Liver (tissue), 3 donors: ENCODE measurements around the gene CSNK1D.

Source experiments
- EGR1 ChIP-seq, 2 donors: IDR thresholded peaks; 2 replicates each; pipeline ENCODE4 v1.6.1; 2016 to 2018; ENCODE audit warnings: antibody characterized with exemption in 2 of 2, low read depth in 2 of 2
- GABPA ChIP-seq, 2 donors: IDR thresholded peaks in 1 of 2; conservative IDR thresholded peaks in 1 of 2; 2 replicates each; pipeline ENCODE4 v1.6.1; 2016; ENCODE audit warnings: antibody characterized with exemption in 2 of 2, mild to moderate bottlenecking in 1 of 2, moderate library complexity in 1 of 2
- JUND ChIP-seq, 2 donors: IDR thresholded peaks; 2 replicates each; pipeline ENCODE4 v1.6.1; 2016; ENCODE audit warnings: antibody characterized with exemption in 2 of 2
- RXRA ChIP-seq, 2 donors: IDR thresholded peaks; 2 replicates each; pipeline ENCODE4 v1.6.1; 2017 to 2018; ENCODE audit warnings: antibody characterized with exemption in 2 of 2, mild to moderate bottlenecking in 1 of 2
- TAF1 ChIP-seq: conservative IDR thresholded peaks from 2 replicates; pipeline ENCODE4 v1.6.1; 2016; ENCODE audit warnings: antibody characterized with exemption, mild to moderate bottlenecking
- YY1 ChIP-seq: IDR thresholded peaks from 2 replicates; pipeline ENCODE4 v1.6.1; 2016; ENCODE audit warnings: antibody characterized with exemption, mild to moderate bottlenecking
- TF ChIP-seq, protein P1 (sequence below): fragments of 150-350 bp; IDR thresholded peaks from 2 replicates; pipeline ENCODE4 v1.5.1; 2017; ENCODE audit warnings: improper control_type of control experiment, low read depth, low read length; ENCODE audit not compliant: missing input control
- TF ChIP-seq, protein P2 (sequence below): IDR thresholded peaks from 2 replicates; pipeline ENCODE4 v1.6.1; 2016; ENCODE audit warnings: antibody characterized with exemption
- TF ChIP-seq, protein P3 (sequence below): IDR thresholded peaks from 2 replicates; pipeline ENCODE4 v1.6.1; 2016; ENCODE audit warnings: antibody characterized with exemption
- TF ChIP-seq, protein P4 (sequence below): IDR thresholded peaks from 2 replicates; pipeline ENCODE4 v1.6.1; 2016; ENCODE audit warnings: antibody characterized with exemption, mild to moderate bottlenecking
- donor health status: healthy.
- donor health status: healthy.

DNA sequence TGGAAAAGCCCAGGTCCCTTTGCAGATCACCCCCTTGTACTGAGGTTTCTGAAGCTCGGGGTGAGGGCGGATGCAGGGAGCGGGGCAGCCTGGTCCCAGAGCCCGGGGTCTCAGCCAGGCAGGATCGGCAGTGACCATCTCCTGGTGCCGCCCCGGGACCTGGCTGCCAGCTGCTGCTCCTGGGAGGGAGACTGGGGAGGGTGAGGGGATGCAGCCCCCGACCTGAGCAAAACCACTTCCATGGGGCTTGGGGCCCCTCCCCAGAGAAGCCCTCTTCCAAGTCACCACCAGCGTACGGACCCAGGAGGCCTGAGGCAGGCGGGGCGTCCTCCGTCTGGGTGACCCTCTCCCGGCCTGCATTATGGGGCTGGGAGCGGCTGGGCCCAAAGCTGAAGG lies 29.1 kb upstream of the CSNK1D start:
- TF ChIP-seq, protein P1, sequence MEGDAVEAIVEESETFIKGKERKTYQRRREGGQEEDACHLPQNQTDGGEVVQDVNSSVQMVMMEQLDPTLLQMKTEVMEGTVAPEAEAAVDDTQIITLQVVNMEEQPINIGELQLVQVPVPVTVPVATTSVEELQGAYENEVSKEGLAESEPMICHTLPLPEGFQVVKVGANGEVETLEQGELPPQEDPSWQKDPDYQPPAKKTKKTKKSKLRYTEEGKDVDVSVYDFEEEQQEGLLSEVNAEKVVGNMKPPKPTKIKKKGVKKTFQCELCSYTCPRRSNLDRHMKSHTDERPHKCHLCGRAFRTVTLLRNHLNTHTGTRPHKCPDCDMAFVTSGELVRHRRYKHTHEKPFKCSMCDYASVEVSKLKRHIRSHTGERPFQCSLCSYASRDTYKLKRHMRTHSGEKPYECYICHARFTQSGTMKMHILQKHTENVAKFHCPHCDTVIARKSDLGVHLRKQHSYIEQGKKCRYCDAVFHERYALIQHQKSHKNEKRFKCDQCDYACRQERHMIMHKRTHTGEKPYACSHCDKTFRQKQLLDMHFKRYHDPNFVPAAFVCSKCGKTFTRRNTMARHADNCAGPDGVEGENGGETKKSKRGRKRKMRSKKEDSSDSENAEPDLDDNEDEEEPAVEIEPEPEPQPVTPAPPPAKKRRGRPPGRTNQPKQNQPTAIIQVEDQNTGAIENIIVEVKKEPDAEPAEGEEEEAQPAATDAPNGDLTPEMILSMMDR: no peak
- TF ChIP-seq, protein P2, sequence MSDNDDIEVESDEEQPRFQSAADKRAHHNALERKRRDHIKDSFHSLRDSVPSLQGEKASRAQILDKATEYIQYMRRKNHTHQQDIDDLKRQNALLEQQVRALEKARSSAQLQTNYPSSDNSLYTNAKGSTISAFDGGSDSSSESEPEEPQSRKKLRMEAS: no peak
- no peak for TF ChIP-seq GABPA (IDR thresholded peaks at IDR 0.05 in 1 of 2, conservative IDR thresholded peaks at IDR 0.05 in 1 of 2)
- TF ChIP-seq, protein P3, sequence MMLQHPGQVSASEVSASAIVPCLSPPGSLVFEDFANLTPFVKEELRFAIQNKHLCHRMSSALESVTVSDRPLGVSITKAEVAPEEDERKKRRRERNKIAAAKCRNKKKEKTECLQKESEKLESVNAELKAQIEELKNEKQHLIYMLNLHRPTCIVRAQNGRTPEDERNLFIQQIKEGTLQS: no peak
- TF ChIP-seq JUND (IDR thresholded peaks at IDR 0.05): no peak
- no peak for TF ChIP-seq TAF1
- TF ChIP-seq YY1: no peak
- no peak for TF ChIP-seq RXRA (IDR thresholded peaks at IDR 0.05)
- TF ChIP-seq, protein P4, sequence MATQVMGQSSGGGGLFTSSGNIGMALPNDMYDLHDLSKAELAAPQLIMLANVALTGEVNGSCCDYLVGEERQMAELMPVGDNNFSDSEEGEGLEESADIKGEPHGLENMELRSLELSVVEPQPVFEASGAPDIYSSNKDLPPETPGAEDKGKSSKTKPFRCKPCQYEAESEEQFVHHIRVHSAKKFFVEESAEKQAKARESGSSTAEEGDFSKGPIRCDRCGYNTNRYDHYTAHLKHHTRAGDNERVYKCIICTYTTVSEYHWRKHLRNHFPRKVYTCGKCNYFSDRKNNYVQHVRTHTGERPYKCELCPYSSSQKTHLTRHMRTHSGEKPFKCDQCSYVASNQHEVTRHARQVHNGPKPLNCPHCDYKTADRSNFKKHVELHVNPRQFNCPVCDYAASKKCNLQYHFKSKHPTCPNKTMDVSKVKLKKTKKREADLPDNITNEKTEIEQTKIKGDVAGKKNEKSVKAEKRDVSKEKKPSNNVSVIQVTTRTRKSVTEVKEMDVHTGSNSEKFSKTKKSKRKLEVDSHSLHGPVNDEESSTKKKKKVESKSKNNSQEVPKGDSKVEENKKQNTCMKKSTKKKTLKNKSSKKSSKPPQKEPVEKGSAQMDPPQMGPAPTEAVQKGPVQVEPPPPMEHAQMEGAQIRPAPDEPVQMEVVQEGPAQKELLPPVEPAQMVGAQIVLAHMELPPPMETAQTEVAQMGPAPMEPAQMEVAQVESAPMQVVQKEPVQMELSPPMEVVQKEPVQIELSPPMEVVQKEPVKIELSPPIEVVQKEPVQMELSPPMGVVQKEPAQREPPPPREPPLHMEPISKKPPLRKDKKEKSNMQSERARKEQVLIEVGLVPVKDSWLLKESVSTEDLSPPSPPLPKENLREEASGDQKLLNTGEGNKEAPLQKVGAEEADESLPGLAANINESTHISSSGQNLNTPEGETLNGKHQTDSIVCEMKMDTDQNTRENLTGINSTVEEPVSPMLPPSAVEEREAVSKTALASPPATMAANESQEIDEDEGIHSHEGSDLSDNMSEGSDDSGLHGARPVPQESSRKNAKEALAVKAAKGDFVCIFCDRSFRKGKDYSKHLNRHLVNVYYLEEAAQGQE: no peak
- no peak for TF ChIP-seq EGR1 (IDR thresholded peaks at IDR 0.05; ENCODE audit: low read depth in 2 of 2)
